DND-41 (cell line): ENCODE measurements around the gene MESP2.

Experiments used
- ATAC-seq: fragments of 200-7000 bp; cut with Tn5 transposase; 3 replicates; pipeline ENCODE4 v1.9.1; 2021; ENCODE audit warnings: low read depth; ENCODE audit not compliant: insufficient read depth
- DNase-seq: peaks from one replicate; pipeline ENCODE4 v3.0.0-alpha.2; 2020
- H2AFZ ChIP-seq: 2 replicates; pipeline ENCODE4 v1.6.0; 2012; ENCODE audit warnings: low read depth, low read length
- H3K27ac ChIP-seq: 2 replicates; pipeline ENCODE4 v1.5.1; 2012; ENCODE audit warnings: low read length, inconsistent platforms
- H3K27me3 ChIP-seq: fragments of 200-600 bp; sonication (generic); 2 replicates; pipeline ENCODE4 v1.6.0; 2012; ENCODE audit warnings: low read length, mild to moderate bottlenecking, inconsistent platforms; ENCODE audit not compliant: insufficient read depth, poor library complexity
- H3K36me3 ChIP-seq: 2 replicates; pipeline ENCODE4 v1.5.1; 2012; ENCODE audit warnings: low read length, inconsistent platforms; ENCODE audit not compliant: insufficient read depth
- H3K4me1 ChIP-seq: 2 replicates; pipeline ENCODE4 v1.5.1; 2012; ENCODE audit warnings: mild to moderate bottlenecking, low read length; ENCODE audit not compliant: insufficient read depth
- H3K4me2 ChIP-seq: 2 replicates; pipeline ENCODE4 v1.6.0; 2012; ENCODE audit warnings: mild to moderate bottlenecking, moderate library complexity, low read length, inconsistent platforms; ENCODE audit not compliant: insufficient read depth
- H3K4me3 ChIP-seq, 2 experiments: fragments of 200-600 bp in 1 of 2; shearing (Covaris generic) in 1 of 2; 2 replicates each; pipeline ENCODE4 v1.5.1; 2012 to 2016; ENCODE audit warnings: inconsistent platforms in 2 of 2, low read length in 2 of 2, mild to moderate bottlenecking in 2 of 2, low read depth in 1 of 2, moderate library complexity in 1 of 2
- H3K79me2 ChIP-seq: 2 replicates; pipeline ENCODE4 v1.6.0; 2012; ENCODE audit warnings: low read length, inconsistent platforms; ENCODE audit not compliant: insufficient read depth
- H3K9ac ChIP-seq: 2 replicates; pipeline ENCODE4 v1.6.0; 2012; ENCODE audit warnings: low read depth, mild to moderate bottlenecking, inconsistent platforms, low read length, moderate library complexity
- H3K9me3 ChIP-seq: 2 replicates; pipeline ENCODE4 v1.5.1; 2012; ENCODE audit warnings: low read length, moderate library complexity, mild to moderate bottlenecking, inconsistent platforms; ENCODE audit not compliant: insufficient read depth, severe bottlenecking
- H4K20me1 ChIP-seq: 2 replicates; pipeline ENCODE4 v1.6.0; 2012; ENCODE audit warnings: low read length; ENCODE audit not compliant: insufficient read depth
- CTCF ChIP-seq: IDR thresholded peaks from 2 replicates; pipeline ENCODE4 v1.5.1; 2012; ENCODE audit warnings: borderline replicate concordance, low read length, moderate library complexity, mild to moderate bottlenecking; ENCODE audit not compliant: poor library complexity, severe bottlenecking; ENCODE audit errors: extremely low read depth
- EZH2 ChIP-seq: IDR thresholded peaks from 3 replicates; pipeline ENCODE4 v1.6.1; 2012; ENCODE audit warnings: borderline replicate concordance, low read depth, mild to moderate bottlenecking, moderate library complexity, low read length, inconsistent platforms; ENCODE audit not compliant: severe bottlenecking

The MESP2 gene

GRCh38 chr15:89790206-89790605 is 14.1 kb downstream of the MESP2 start:
- no peaks in the 10 kb centered on the region for H3K27me3 ChIP-seq
- no peak overlapping the region for H3K27ac ChIP-seq
- H3K36me3 ChIP-seq = no peaks in the 10 kb centered on the region
- H3K4me3 ChIP-seq = no peak overlapping the region
- TF ChIP-seq CTCF = no peak
- TF ChIP-seq EZH2 = no peak
- H2AFZ ChIP-seq = no peak overlapping the region
- no peaks in the 10 kb centered on the region for H3K9me3 ChIP-seq
- no peaks in the 10 kb centered on the region for H4K20me1 ChIP-seq
- DNase-seq (no peak), ATAC-seq (no peak)
- H3K79me2 ChIP-seq = no peaks in the 10 kb centered on the region
- no peak overlapping the region for H3K9ac ChIP-seq
- H3K4me2 ChIP-seq = no peak overlapping the region
- no peaks in the 10 kb centered on the region for H3K4me1 ChIP-seq

GRCh38 chr15:89790661-89791060 is 14.5 kb downstream of the MESP2 start:
- no peaks in the 10 kb centered on the region for H3K27me3 ChIP-seq
- no peak overlapping the region for H3K27ac ChIP-seq
- H2AFZ ChIP-seq = no peak overlapping the region
- no peak for TF ChIP-seq CTCF
- TF ChIP-seq EZH2 = no peak
- H3K4me3 ChIP-seq = no peak overlapping the region
- no peaks in the 10 kb centered on the region for H3K4me1 ChIP-seq
- no peaks in the 10 kb centered on the region for H4K20me1 ChIP-seq
- H3K79me2 ChIP-seq = no peaks in the 10 kb centered on the region
- no peak overlapping the region for H3K4me2 ChIP-seq
- no peak for ATAC-seq
- no peaks in the 10 kb centered on the region for H3K36me3 ChIP-seq
- no peak overlapping the region for H3K9ac ChIP-seq
- no peak for DNase-seq
- H3K9me3 ChIP-seq = no peaks in the 10 kb centered on the region

GRCh38 chr15:89792106-89792805 is 16.1 kb downstream of the MESP2 start:
- Histone ChIP-seq H3K9ac (no peak overlapping the region), H3K79me2 (no peaks in the 10 kb centered on the region)
- no peak for DNase-seq

More at GRCh38 chr15:89792106-89792805, 16.1 kb downstream of the MESP2 start:
- Histone ChIP-seq H3K27me3 (no peaks in the 10 kb centered on the region), H4K20me1 (no peaks in the 10 kb centered on the region), H3K4me2 (no peak overlapping the region), H3K27ac (no peak overlapping the region), H2AFZ (no peak overlapping the region), H3K4me3 (no peak overlapping the region), H3K4me1 (no peaks in the 10 kb centered on the region), H3K36me3 (no peaks in the 10 kb centered on the region), H3K9me3 (no peaks in the 10 kb centered on the region)
- no peak for ATAC-seq
- no peak for TF ChIP-seq CTCF
- no peak for TF ChIP-seq EZH2
